Activated CD8-positive, alpha-beta memory T cell treated with anti-CD3 and anti-CD28 coated beads, Interleukin-2, amount 50 U/mL, for 4 hours (primary cell): ENCODE data around the gene PIGQ.

ENCODE experiments used
- DNase-seq: peaks from one replicate; pipeline ENCODE4 v3.0.0-alpha.2; 2020

The PIGQ gene

GRCh38 chr16:569445-570254 is at the start of gene PIGQ:
Gene PIGQ, plus strand, starts transcription at chr16:569968. Its CDS starts 4,107 bp downstream, at chr16:574075.
- peak; percentile 64 for DNase-seq

- DNase-seq, result peak; percentile 15
These were observed 48.9 kb upstream of the PIGQ start for GRCh38 chr16:520847-521246.

DNA sequence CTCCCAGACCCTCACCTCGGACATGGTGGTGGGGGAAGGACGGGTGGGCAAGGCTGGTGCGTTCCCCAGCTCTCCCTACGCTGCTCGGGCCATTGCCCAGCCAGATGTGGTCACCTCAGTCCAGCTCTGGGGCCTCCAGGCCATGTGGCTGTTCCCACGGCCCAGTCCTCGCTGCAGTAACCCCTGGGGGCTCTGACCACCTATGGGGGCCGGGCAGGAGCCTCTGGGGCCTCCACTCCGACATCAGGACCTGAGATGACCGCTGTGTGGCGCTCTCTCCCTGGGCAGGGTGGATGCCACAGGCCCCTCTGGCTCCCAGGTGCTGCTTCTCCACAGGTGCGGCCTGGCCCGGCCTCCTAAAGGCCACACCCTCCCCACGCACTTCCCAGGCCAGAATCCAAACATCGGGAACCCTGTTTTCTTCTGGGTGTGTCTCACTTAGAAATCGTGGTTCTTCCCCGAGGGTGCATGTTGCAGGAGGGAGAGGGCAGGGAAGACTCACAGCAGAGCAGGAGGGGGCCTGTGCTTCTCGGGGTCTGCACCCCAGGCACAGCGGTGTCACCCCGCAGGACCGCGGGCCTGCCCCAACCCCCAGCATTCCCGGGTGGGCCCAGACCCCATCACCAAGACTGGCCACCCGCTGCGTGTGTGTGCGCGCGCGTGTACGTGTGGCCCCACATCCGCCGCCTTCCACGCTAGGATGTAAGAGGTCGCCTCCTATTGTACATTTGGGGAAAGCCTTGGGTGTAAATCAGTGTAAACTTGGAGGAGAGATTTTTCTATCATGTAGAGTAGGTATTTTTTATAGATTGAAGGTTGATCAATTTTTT is 48.2 kb upstream of the PIGQ start:
- DNase-seq, result peak; percentile 16

- peak; percentile 15 for DNase-seq
These were observed 47.3 kb upstream of the PIGQ start for GRCh38 chr16:522320-523096.

DNA sequence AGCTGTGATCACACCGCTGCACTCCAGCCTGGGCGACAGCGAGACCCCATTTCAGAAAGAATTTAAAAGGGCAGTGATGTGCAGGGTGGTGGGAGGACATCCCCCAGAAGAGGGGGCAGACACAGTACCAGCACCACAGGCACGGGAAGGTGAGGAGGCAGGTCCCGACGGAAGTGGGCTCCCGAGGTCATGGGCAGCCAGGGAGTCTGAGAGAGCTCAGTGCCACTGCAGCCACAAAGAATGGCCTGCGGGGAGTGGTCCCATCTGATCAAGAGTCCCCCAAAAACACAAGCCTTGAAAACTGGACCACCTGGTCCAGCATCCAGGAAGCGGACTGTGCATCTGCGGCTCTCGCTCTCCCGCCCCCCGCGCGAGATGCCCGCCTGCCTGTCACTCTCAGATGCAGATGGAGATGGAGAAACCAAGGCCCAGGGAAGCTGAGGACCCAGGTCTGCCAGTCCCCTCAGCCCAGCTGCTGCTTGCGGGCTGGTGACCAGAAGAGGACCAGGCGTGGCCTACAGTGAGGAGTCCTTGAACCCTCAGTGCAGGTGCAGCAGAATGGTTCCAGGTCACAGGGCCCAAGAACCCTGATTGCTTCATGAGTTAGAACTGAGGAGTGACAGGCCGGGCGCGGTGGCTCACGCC is 46.5 kb upstream of the PIGQ start:
- DNase-seq, result peak; percentile 14

- no peak for DNase-seq
These were observed 45.3 kb upstream of the PIGQ start for GRCh38 chr16:524274-525040.

DNA sequence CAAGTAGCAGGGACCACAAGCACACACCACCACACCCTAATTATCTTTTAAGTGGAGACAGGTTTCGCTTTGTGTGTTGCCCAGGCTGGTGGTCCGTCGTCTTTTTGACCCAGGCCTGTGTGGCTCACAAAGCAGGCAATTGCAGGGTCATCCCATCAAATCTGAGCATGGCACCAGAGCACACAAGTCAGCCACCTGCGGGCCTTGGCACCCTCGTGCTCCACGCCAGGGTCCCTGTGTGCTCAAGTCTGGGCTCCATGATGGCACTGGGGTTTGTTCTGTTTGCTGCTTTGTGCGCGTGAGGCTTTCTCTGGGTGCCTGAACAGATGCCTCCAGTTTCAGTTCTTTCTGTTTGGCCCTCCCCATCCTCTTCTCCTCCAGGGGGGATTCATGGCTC is 44.6 kb upstream of the PIGQ start:
- no peak for DNase-seq

- DNase-seq, result peak; percentile 64
These were observed 44.1 kb upstream of the PIGQ start for GRCh38 chr16:525520-526180.

- no peak for DNase-seq
These were observed 43.4 kb upstream of the PIGQ start for GRCh38 chr16:526181-527014.

GRCh38 chr16:527015-527903 is 42.5 kb upstream of the PIGQ start, which contains the start of gene CAPN15:
Gene CAPN15, plus strand, starts transcription at chr16:527712. Its CDS starts 19,127 bp downstream, at chr16:546839.
- DNase-seq, result peak; percentile 85

DNA sequence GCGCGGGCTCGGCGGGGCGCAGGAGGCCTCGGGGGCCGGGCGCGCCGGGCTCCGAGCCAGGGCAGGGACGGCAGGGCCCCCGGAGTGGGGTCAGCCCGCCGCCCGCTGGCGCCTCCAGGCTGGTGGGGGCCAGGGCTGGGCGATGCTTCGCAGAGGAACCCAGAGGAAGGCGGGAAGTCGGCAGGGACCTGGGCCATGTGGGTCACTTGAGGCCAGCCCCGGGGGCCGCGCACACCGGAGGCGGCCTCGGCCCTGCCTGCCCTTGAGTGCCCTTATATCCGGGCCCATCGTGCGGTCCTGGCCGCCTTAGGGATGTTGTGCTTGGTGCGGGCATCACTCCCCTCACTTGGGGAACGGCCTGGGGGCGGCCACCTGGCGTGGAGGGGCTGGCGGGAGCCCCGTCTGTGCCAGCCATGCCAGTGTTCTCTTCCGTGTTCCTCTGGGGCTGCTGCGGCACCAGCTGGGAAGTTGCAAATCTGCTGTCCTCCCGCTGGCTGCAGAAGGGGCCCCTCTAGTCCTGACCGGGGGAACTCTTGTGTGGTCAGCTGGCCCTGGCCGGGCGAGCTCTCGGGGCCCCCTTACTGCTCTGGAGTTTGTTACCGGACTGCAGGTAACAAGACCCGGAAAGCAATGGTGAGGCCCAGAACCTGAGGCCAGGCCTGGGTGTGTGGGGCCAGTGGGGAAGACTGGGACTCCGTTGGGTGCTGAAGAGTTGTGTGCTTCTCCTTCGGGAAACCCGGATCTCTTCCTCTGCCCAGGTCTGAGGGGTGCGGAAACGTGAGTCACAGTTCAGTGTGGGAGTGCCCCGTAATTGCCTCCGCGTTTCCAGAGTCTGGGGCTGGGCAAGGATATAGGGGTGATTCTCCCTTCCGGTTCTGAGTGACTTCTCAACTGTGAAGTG is 41.4 kb upstream of the PIGQ start:
- DNase-seq, result no peak

- DNase-seq, result no peak
These were observed 40.7 kb upstream of the PIGQ start for GRCh38 chr16:529012-529575.

GRCh38 chr16:530111-530817 is 39.5 kb upstream of the PIGQ start:
- DNase-seq, result no peak

- DNase-seq, result no peak
These were observed 38.2 kb upstream of the PIGQ start for GRCh38 chr16:531494-532125.

DNA sequence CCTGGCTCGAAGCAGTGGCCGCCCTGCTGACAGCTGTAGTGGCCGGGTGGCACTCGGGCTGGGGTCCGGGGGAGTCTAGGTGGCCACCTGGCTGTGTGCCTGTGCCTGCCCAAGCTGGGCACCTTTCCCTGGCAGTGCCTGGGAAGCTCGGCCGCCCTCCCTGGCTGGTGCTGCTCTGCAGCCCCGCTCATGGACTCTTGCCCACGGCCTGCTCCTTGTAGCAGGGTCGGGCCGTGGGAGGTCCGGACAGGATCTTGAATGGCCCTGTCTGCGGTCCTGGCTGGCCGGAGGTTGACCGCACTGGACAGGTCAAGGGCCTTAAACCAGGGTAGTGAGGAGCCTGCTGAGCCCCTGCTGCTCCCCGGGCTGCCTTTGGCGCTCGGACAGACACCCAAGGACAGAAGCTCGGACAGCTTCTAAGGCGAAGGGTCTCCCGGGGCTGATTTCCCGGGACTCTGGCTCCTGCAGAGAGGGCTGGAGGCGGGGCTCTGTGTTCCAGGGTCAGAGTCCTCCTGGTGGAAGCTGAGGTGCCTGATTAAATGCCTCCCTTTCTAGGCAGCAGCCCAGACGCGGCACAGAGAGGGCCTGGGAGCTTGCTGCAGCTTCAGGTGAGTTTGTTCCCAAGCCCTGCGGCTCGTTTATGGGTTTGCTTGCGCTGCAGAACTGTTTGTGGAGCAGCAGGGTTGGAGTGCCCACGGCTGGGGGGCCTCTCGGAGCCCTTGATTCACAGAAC is 36.2 kb upstream of the PIGQ start:
- DNase-seq, result no peak

GRCh38 chr16:534135-534534 is 35.6 kb upstream of the PIGQ start:
- DNase-seq, result no peak
